Large intestine (tissue), 3 donors: ENCODE data around the gene GAS5. TPM values are rescaled to one million over a fixed set of nuclear protein-coding genes. Genes with fewer than 3 reads are reported as not detected.
A peak's percentile ranks its signal among the peaks of the same experiment; 100 is the strongest.

Experiments
- DNase-seq, 2 donors: peaks; one replicate each; pipeline versions ENCODE4 v3.0.0 to v3.0.0-alpha.2; 2013
- H3K27ac ChIP-seq: one replicate; pipeline ENCODE4 v1.5.1; 2013; ENCODE audit warnings: low read length
- H3K27me3 ChIP-seq: 2 replicates; pipeline ENCODE4 v1.6.1; 2013; ENCODE audit warnings: low read length; ENCODE audit not compliant: control insufficient read depth, insufficient read depth
- H3K36me3 ChIP-seq: 2 replicates; pipeline ENCODE4 v1.6.1; 2013; ENCODE audit warnings: low read length; ENCODE audit not compliant: control insufficient read depth, insufficient read depth
- H3K4me1 ChIP-seq: one replicate; pipeline ENCODE4 v1.6.1; 2013; ENCODE audit warnings: low read length; ENCODE audit not compliant: control insufficient read depth, insufficient read depth
- H3K4me3 ChIP-seq: one replicate; pipeline ENCODE4 v1.5.1; 2013; ENCODE audit warnings: low read length
- H3K9me3 ChIP-seq: one replicate; pipeline ENCODE4 v1.6.1; 2013; ENCODE audit warnings: mild to moderate bottlenecking, low read depth, low read length, moderate library complexity; ENCODE audit not compliant: control insufficient read depth
- WGBS: methylation state at CpG from one replicate; pipeline ENCODE4 v1.1.5; 2013; ENCODE audit warnings: low lambda C conversion rate; ENCODE audit not compliant: insufficient coverage; 5-methylcytosine and 5-hydroxymethylcytosine counted together
- polyA plus RNA-seq: library from polyadenylated mRNA; unstranded; fragments of 120-200 nt; gene quantifications from one replicate; pipeline ENCODE4 v1.2.1, GENCODE V29; 2013

GAS5 gene
- polyA plus RNA-seq, 1 donor, result 835 TPM

DNA sequence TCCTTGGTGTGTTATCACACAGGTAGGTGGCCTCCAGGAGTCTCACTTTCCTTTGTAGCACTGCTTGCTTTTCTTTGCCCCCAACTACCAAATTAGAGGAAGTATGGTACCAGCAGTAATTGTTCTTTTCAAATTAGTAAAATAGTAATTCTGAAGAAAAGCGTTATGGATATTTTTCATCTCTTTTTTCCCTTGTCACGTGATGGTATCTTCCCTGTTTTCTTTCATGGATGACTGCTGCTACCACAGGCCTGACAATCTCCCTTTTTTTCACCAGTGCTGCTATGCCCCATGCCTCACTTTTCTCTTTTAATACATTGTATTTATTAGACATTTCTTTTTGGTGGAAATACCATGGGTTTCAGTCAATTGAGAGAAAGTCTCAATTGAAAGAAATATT, 3.7 kb upstream of the GAS5 start:
- Histone ChIP-seq H3K36me3 (peaks cover 15% of the 10 kb centered on the region), H3K4me3 (no peak overlapping the region), H3K9me3 (no peaks in the 10 kb centered on the region), H3K4me1 (peaks cover 13% of the 10 kb centered on the region), H3K27ac (no peak overlapping the region), H3K27me3 (no peaks in the 10 kb centered on the region)
- WGBS, result 83% methylated on average over 2 of the region's 2 CpGs
- no peak for DNase-seq

GRCh38 chr1:173871091-173871490, 3.3 kb upstream of the GAS5 start:
- no peak overlapping the region for H3K27ac ChIP-seq
- H3K4me1 ChIP-seq, result peaks cover 15% of the 10 kb centered on the region

DNA sequence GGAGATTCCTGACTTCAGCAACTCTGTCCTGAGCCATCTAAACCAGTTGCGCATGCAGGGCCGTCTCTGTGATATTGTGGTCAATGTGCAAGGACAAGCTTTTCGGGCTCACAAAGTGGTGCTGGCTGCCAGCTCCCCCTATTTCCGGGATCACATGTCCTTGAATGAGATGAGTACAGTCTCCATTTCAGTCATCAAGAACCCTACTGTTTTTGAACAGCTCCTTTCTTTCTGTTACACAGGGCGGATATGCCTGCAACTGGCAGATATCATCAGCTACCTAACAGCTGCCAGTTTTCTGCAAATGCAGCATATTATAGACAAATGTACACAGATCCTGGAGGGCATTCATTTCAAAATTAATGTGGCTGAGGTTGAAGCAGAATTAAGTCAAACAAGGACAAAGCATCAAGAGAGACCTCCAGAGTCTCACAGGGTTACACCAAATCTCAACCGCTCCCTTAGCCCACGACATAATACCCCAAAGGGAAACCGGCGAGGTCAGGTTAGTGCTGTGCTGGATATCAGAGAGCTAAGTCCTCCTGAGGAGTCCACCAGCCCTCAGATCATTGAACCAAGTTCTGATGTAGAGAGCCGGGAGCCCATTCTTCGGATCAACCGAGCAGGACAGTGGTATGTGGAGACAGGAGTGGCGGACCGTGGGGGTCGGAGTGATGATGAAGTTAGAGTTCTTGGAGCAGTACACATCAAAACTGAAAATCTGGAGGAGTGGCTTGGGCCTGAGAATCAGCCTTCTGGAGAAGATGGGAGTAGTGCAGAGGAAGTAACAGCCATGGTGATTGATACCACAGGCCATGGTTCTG, 2.7 kb upstream of the GAS5 start:
- peaks cover 22% of the 10 kb centered on the region for H3K36me3 ChIP-seq
- WGBS, result no CpG with 5 or more reads among the region's 15 CpGs
- peak in 1 of 2 donors; percentile 42 for DNase-seq
- no peaks in the 10 kb centered on the region for H3K27me3 ChIP-seq
- no peak overlapping the region for H3K4me3 ChIP-seq
- peak overlapping the region; percentile 99 for H3K27ac ChIP-seq
- peaks cover 15% of the 10 kb centered on the region for H3K4me1 ChIP-seq
- no peaks in the 10 kb centered on the region for H3K9me3 ChIP-seq

More at GRCh38 chr1:173871091-173871490, 3.3 kb upstream of the GAS5 start:
- Histone ChIP-seq H3K4me3 (no peak overlapping the region), H3K36me3 (peaks cover 19% of the 10 kb centered on the region), H3K27me3 (no peaks in the 10 kb centered on the region), H3K9me3 (no peaks in the 10 kb centered on the region)
- no peak for DNase-seq
- WGBS, result 100% methylated on average over 1 of the region's 5 CpGs

DNA sequence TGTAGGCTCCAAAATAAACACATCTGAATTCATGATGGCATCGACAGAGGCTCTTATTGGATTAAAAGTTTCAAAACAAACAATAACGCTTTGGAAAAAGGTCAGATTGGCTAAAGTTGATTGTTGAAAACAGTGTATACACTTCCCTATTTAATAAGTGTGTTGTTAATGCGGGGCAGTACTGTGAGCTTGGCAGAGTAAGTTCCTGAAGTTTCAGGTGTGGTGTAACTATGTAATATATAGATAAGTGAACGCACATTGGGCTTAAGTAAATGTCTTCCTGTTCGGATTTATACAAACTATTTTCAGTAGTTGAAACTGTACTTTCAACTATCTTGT, 1.2 kb upstream of the GAS5 start:
- H3K4me1 ChIP-seq, result peaks cover 15% of the 10 kb centered on the region
- peak overlapping the region; percentile 88 for H3K4me3 ChIP-seq
- DNase-seq, result no peak
- peak overlapping the region; percentile 99 for H3K27ac ChIP-seq
- H3K9me3 ChIP-seq, result no peaks in the 10 kb centered on the region
- H3K27me3 ChIP-seq, result no peaks in the 10 kb centered on the region
- H3K36me3 ChIP-seq, result peaks cover 34% of the 10 kb centered on the region
- WGBS, result 0% methylated on average over 1 of the region's 5 CpGs

DNA sequence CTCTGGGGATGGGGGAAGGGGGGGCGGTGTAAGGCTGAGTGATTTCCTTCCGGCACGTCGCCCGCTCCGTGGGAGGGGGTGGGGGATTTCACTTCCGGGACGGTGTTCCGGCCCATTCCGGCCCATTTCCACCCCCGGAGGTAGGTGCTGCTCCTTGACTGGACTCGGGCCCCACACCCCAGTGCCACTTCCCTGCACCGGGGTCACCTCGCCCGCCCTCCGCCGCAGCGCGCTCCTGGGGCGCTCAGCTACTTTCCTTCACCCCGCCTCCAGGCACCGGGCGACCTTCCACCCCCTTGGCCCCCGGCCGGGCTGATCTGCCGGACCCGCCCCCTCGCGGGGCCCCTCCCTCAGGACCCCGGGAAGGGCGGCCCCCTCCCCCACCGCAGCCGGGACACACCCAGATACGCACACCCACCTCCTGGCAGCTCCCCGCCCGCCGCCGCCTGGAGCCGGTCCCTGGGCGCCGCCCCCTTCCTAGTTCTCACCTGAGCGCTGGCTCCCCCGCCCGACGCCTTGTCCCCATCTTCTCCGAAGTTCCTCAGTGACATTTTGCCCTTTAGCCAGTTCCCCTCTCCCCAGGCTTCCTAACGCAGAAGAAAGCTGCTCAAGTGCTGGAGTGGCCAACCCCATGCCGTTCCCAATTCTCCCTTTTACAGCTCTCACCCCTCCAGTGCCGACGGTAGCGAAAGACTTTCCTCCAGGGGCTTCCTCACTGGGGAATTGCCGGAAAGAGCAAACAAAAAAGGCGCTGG, 654 bp upstream of the GAS5 start, which contains the start of gene ZBTB37:
Gene ZBTB37 (plus strand): TSS at position 115 of the 755 bp plus-strand sequence. CDS start 1,846 bp downstream, outside the sequence.
- Histone ChIP-seq H3K9me3 (no peaks in the 10 kb centered on the region), H3K27ac (peak within 1 kb of the TSS; percentile 99), H3K4me1 (peaks cover 15% of the 10 kb centered on the region), H3K4me3 (peak within 1 kb of the TSS; percentile 88), H3K36me3 (peaks cover 38% of the 10 kb centered on the region), H3K27me3 (no peaks in the 10 kb centered on the region)
- no CpG with 5 or more reads among the region's 53 CpGs for WGBS
- DNase-seq, result peak; percentile 93 to 98

GRCh38 chr1:173867141-173867752, 542 bp downstream of the GAS5 start:
- DNase-seq, result no peak
- H3K27ac ChIP-seq, result peak overlapping the region; percentile 84
- peaks cover 15% of the 10 kb centered on the region for H3K4me1 ChIP-seq
- H3K9me3 ChIP-seq, result no peaks in the 10 kb centered on the region
- peaks cover 48% of the 10 kb centered on the region for H3K36me3 ChIP-seq
- no CpG with 5 or more reads among the region's 32 CpGs for WGBS
- no peaks in the 10 kb centered on the region for H3K27me3 ChIP-seq
- peak overlapping the region; percentile 88 for H3K4me3 ChIP-seq

DNA sequence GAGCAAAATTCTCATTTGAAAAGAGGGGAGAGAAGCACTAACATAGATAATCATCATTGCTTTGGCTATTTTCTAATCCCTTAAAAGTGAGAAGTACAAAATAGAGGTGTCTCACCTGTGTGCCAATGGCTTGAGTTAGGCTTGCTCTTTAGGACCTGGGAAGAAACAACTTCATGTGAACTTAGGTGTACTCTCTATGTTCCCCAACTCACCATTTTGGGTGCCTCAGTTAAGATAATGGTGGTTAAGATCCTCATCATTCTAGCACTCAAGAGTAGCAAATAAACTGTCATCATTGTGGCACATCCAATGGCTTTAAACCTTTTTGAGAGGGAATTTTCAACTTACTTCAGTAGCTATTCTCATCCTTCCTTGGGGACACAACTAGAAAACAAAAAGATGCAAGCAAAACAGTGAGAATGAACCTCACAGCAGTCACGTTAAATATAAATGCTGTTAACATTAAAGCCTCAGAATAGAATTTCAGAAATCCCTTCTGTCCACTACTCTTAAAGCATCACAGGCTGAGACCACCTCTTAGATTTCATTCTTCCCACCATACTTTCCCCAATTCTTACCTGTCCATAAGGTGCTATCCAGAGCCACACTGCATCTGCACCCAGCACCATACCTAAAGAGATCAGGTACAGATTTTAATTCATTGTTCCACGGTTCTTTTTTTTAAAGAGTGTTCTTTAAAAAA, 1.2 kb downstream of the GAS5 start:
- WGBS, result 0% methylated on average over 1 of the region's 2 CpGs
- Histone ChIP-seq H3K4me3 (peak overlapping the region; percentile 88), H3K27ac (peak overlapping the region; percentile 84), H3K36me3 (peaks cover 52% of the 10 kb centered on the region), H3K9me3 (no peaks in the 10 kb centered on the region), H3K4me1 (peaks cover 15% of the 10 kb centered on the region), H3K27me3 (no peaks in the 10 kb centered on the region)
- DNase-seq, result peak in 1 of 2 donors; percentile 9

GRCh38 chr1:173865468-173866164, 2.2 kb downstream of the GAS5 start:
- WGBS, result no CpG with 5 or more reads among the region's 4 CpGs
- Histone ChIP-seq H3K27me3 (no peaks in the 10 kb centered on the region), H3K9me3 (no peaks in the 10 kb centered on the region), H3K27ac (peak overlapping the region; percentile 84), H3K4me1 (peaks cover 14% of the 10 kb centered on the region), H3K36me3 (peaks cover 45% of the 10 kb centered on the region), H3K4me3 (peak overlapping the region; percentile 88)
- DNase-seq, result no peak

- H3K27ac ChIP-seq, result no peak overlapping the region
- H3K9me3 ChIP-seq, result no peaks in the 10 kb centered on the region
- H3K36me3 ChIP-seq, result peaks cover 48% of the 10 kb centered on the region
- no peak for DNase-seq
- no peak overlapping the region for H3K4me3 ChIP-seq
- peaks cover 6% of the 10 kb centered on the region for H3K4me1 ChIP-seq
- H3K27me3 ChIP-seq, result no peaks in the 10 kb centered on the region
- WGBS, result no CpG with 5 or more reads among the region's 5 CpGs
Measured at GRCh38 chr1:173864179-173864867, 3.5 kb downstream of the GAS5 start.
